ENCODE data around the gene EPS15. TPM values are rescaled to one million over a fixed set of nuclear protein-coding genes. Genes with fewer than 3 reads are reported as not detected.

The EPS15 gene
- total and polyA plus RNA-seq, 2 of the 13 experiments (the other 11 are each of a cell fraction or from before 2014, with no cell fraction given) = 14.3 to 19.3 TPM

DNA sequence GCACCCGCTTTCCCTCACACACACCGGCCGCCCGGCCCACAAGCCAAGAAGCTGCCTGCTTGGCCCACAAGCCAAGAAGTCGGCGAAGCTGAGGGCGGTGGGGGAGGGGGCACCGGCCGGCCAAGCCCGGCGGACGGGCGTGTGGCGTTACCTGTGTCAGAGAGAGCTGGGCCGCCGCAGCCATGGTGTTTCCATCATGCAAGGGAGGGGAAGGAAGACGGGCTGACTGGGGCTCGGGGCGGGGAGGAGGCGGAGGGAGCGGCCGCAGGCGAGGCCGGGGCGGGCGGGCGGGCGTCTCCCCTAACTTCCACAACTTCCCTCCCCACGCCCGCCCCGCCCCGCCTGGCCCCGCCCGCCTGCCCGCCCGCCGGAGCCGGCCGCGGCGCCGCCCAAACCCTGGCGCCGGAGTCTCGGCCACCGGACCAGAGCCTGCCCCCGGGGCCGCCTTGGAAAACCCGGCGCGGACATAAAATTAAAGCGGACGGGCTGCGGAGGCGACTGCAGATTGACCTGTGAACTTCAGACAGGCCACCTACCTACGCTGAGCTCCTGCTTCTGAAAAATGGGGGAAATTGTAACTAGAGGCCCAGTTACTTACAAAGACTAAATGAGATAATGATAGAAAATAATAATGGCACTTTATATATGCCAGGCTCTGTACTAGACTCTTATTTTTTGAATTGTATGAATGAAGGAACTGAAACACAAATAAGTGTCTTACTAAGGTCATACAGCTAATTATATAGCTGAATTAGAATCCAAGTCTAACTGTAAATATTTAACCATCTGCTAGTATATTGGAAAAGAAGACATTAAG, at the start of gene EPS15 (continued):
- 0 out of 2 replicates have a peak, but pooled peaks have one; percentile 17 for TF ChIP-seq AHDC1 (CRISPR knock-in tag; IDR thresholded peaks at IDR 0.05; ENCODE audit: borderline replicate concordance)
- TF ChIP-seq ZNF749 (CRISPR knock-in tag; IDR thresholded peaks at IDR 0.05; ENCODE audit: borderline replicate concordance) = 0 out of 2 replicates have a peak, but pooled peaks have one; percentile 14
- TF ChIP-seq ATF7-NPFF (CRISPR knock-in tag; IDR thresholded peaks at IDR 0.05; ENCODE audit: low read depth) = peak; percentile 62; the same call in 1 of the 2 replicates
- TF ChIP-seq ARID5B (CRISPR knock-in tag; IDR thresholded peaks at IDR 0.05) = peak; percentile 29; the same call in 1 of the 2 replicates
- TF ChIP-seq, protein P1, sequence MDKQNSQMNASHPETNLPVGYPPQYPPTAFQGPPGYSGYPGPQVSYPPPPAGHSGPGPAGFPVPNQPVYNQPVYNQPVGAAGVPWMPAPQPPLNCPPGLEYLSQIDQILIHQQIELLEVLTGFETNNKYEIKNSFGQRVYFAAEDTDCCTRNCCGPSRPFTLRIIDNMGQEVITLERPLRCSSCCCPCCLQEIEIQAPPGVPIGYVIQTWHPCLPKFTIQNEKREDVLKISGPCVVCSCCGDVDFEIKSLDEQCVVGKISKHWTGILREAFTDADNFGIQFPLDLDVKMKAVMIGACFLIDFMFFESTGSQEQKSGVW (CRISPR knock-in tag; IDR thresholded peaks at IDR 0.05; ENCODE audit: borderline replicate concordance) = no peak
- peak; percentile 24; the same call in 1 of the 2 replicates for TF ChIP-seq NR1H2 (CRISPR knock-in tag; IDR thresholded peaks at IDR 0.05; ENCODE audit: borderline replicate concordance, low read depth)
- TF ChIP-seq IKZF4 (CRISPR knock-in tag; IDR thresholded peaks at IDR 0.05; ENCODE audit: borderline replicate concordance, low read depth, not compliant biosample characterization) = no peak
- no peak for TF ChIP-seq EED (CRISPR knock-in tag; IDR thresholded peaks at IDR 0.05)
- peak; percentile 10 for TF ChIP-seq MED8 (CRISPR knock-in tag; IDR thresholded peaks at IDR 0.05; ENCODE audit: insufficient replicate concordance)
- TF ChIP-seq SOX6 (IDR thresholded peaks at IDR 0.05) = no peak
- peak; percentile 45; the same call in 1 of the 2 replicates for TF ChIP-seq SOX6 (CRISPR knock-in tag; IDR thresholded peaks at IDR 0.05)
- 0 out of 2 replicates have a peak, but pooled peaks have one; percentile 22 for TF ChIP-seq IRF2 (CRISPR knock-in tag; IDR thresholded peaks at IDR 0.05)
- no peak for TF ChIP-seq RBAK (CRISPR knock-in tag; IDR thresholded peaks at IDR 0.05)
- no peak for TF ChIP-seq ZNF251 (CRISPR knock-in tag; IDR thresholded peaks at IDR 0.05)
- peak in 1 of 2 experiments; percentile 70; a peak in 2 of 4 replicates for TF ChIP-seq KLF16 (CRISPR knock-in tag; IDR thresholded peaks at IDR 0.05)
- TF ChIP-seq ADNP (CRISPR knock-in tag; IDR thresholded peaks at IDR 0.05) = peak; percentile 80; the same call in 1 of the 2 replicates
